ENCODE data around the gene KCMF1.

The KCMF1 gene

GRCh38 chr2:85087541-85087940, 116.6 kb downstream of the KCMF1 start:
- no peak for DNase-seq

GRCh38 chr2:85088921-85089320, 118.0 kb downstream of the KCMF1 start:
- no peak for DNase-seq

GRCh38 chr2:85089585-85089984, 118.6 kb downstream of the KCMF1 start:
- DNase-seq: no peak

- no peak for DNase-seq
Measured at GRCh38 chr2:85091838-85092237, 120.9 kb downstream of the KCMF1 start.

- DNase-seq: no peak
Measured at GRCh38 chr2:85095094-85095493, 124.1 kb downstream of the KCMF1 start.

- DNase-seq: no peak
Measured at GRCh38 chr2:85096616-85097015, 125.7 kb downstream of the KCMF1 start.

GRCh38 chr2:85104228-85104627, 133.3 kb downstream of the KCMF1 start:
- no peak for DNase-seq

GRCh38 chr2:85106489-85107180, 135.7 kb downstream of the KCMF1 start:
- DNase-seq: no peak
